Thyroid gland (tissue), 4 donors: ENCODE data around the gene POPDC3. TPM values are rescaled to one million over a fixed set of nuclear protein-coding genes. Genes with fewer than 3 reads are reported as not detected.

Source experiments
- DNase-seq, 2 donors: peaks; one replicate each; pipeline ENCODE4 v3.0.0-alpha.2; 2019
- H3K27ac ChIP-seq, 3 donors: fragments of 200-600 bp; sonication (generic); 1 replicate in 2 of 3; 2 replicates in 1 of 3; pipeline ENCODE4 v1.5.1; 2016 to 2019; ENCODE audit warnings: mild to moderate bottlenecking in 1 of 3, moderate library complexity in 1 of 3
- H3K27me3 ChIP-seq: fragments of 200-600 bp; sonication (generic); one replicate; pipeline ENCODE4 v1.5.1; 2019
- H3K36me3 ChIP-seq, 2 donors: fragments of 200-600 bp; sonication (generic); one replicate each; pipeline ENCODE4 v1.5.1; 2016 to 2019
- H3K4me1 ChIP-seq, 2 donors: fragments of 200-600 bp; sonication (generic); one replicate each; pipeline ENCODE4 v1.5.1; 2017 to 2019
- H3K4me3 ChIP-seq, 3 donors: fragments of 200-600 bp; sonication (generic); replicated peaks in 1 of 3; 1 replicate in 2 of 3; 2 replicates in 1 of 3; pipeline ENCODE4 v1.5.1; 2016; ENCODE audit warnings: mild to moderate bottlenecking in 1 of 3
- H3K9me3 ChIP-seq: fragments of 200-600 bp; sonication (generic); one replicate; pipeline ENCODE4 v1.5.1; 2017
- CTCF ChIP-seq, 6 experiments: fragments of 200-600 bp in 3 of 6; fragments of 450-650 bp in 3 of 6; sonication (generic) in 3 of 6; IDR thresholded peaks; one replicate each; pipeline ENCODE4 v1.5.1; 2016 to 2019; ENCODE audit warnings: antibody characterized with exemption in 6 of 6, mild to moderate bottlenecking in 2 of 6, inconsistent platforms in 1 of 6, moderate library complexity in 1 of 6
- POLR2A ChIP-seq, 2 donors: fragments of 450-650 bp; IDR thresholded peaks; one replicate each; pipeline ENCODE4 v1.6.1; 2017; ENCODE audit warnings: antibody characterized with exemption in 2 of 2, mild to moderate bottlenecking in 2 of 2, moderate library complexity in 1 of 2
- WGBS, 2 donors: methylation state at CpG; one replicate each; pipeline ENCODE4 v1.1.5; 2017; 5-methylcytosine and 5-hydroxymethylcytosine counted together
- intact Hi-C: fragments of 100-400 bp; cut with DNase I; formaldehyde crosslinking; loops from one replicate; pipeline ENCODE4 v1.15.1; 2023
- total RNA-seq, 4 donors: library from RNA; depleted of rRNA; stranded (reverse); fragments of >200 nt; gene quantifications; one replicate each; pipeline ENCODE4 v1.2.3, GENCODE V29; 2016

POPDC3 gene
- total RNA-seq, 4 donors from 2014 or later = 0.33 TPM; not detected in 3

DNA sequence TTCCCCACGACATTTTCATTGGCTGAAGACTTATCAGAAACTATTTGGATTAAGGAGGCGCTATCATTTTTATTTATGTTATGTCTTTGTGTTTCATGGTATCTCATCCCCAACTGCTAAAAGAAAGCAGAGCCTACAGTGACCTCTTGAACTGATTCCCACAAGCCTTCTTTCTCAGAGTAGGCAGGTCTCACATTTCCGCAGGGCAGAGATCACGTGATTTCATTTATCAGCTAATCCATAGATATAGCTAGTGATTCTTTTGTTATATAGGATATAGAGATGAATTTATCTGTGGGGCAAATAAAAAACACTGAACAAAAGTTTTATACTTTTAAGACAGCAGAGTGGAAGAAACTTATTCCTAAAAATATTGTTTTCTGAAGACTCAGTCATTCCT is 25.0 kb upstream of the POPDC3 start:
- intact Hi-C loops = no loop called here
- TF ChIP-seq CTCF (IDR thresholded peaks at IDR 0.05) (no peak), POLR2A (IDR thresholded peaks at IDR 0.05) (no peak)
- WGBS, 2 donors = 82 to 83% methylated on average over 4 of the region's 4 CpGs
- Histone ChIP-seq H3K4me1 (no peaks in the 10 kb centered on the region), H3K27ac (no peak overlapping the region), H3K27me3 (no peaks in the 10 kb centered on the region), H3K4me3 (no peak overlapping the region), H3K36me3 (no peaks in the 10 kb centered on the region), H3K9me3 (no peaks in the 10 kb centered on the region)
- DNase-seq = no peak

- Histone ChIP-seq H3K27me3 (no peaks in the 10 kb centered on the region), H3K9me3 (no peaks in the 10 kb centered on the region), H3K27ac (no peak overlapping the region), H3K36me3 (no peaks in the 10 kb centered on the region), H3K4me1 (no peaks in the 10 kb centered on the region), H3K4me3 (no peak overlapping the region)
- TF ChIP-seq POLR2A (IDR thresholded peaks at IDR 0.05) (no peak), CTCF (IDR thresholded peaks at IDR 0.05) (no peak)
- WGBS, 2 donors = 80 to 90% methylated on average over 1 of the region's 1 CpG
- DNase-seq = no peak
- intact Hi-C loops = no loop called here
These were observed 24.5 kb upstream of the POPDC3 start for GRCh38 chr6:105204331-105204730.

DNA sequence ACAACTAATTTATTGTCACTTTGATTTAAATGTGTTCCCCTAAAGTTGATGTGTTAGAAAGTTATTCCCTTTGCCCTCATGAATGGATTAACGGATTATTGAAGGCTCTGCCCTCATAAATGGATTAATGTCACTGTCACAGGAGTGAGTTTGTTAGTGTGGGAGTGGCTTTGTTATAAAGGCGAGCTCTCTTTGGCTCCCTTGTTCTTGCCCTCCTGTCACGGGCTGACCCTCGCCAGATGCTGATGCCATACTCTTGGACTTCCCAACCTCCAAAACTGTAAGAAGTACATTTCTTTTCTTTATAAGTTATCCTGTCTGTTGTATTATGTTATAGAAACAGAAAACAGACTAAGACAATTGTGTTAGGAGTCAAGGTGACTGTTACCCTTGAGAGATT is 22.7 kb upstream of the POPDC3 start:
- intact Hi-C loops = no loop called here
- Histone ChIP-seq H3K4me1 (no peaks in the 10 kb centered on the region), H3K36me3 (no peaks in the 10 kb centered on the region), H3K9me3 (no peaks in the 10 kb centered on the region), H3K27me3 (no peaks in the 10 kb centered on the region), H3K4me3 (no peak overlapping the region), H3K27ac (no peak overlapping the region)
- no peak for TF ChIP-seq CTCF (IDR thresholded peaks at IDR 0.05)
- WGBS, 2 donors = 90 to 91% methylated on average over 4 of the region's 4 CpGs
- DNase-seq = no peak

DNA sequence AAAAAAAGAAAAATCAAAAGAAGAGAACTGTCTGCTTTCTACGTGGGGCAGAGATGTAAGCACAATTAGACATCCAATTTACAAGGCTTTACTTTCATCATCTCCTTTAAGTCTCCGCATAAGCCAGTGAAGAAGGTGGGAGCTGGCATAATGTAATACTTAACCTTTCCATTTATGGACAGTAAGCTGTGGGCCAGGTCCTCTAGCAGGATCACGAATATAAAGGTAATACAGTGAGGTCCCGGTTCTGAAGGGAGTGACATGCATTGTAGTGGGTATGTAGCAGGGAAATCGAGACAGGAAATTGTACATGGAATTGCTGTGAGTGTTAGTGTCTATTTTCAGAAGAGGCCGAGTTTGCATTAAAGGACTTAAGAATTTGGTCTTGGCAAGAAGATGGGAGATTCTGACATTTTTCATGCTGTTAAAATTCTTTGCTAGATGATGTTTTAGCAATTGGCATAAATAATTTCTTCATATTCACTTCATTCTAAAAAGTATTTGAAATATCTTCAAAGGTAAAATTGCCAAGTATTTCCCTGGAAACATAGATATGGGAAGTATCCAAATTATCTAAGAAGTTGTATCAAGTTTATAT is 20.4 kb upstream of the POPDC3 start:
- intact Hi-C loops = no loop called here
- H3K27me3 ChIP-seq = no peaks in the 10 kb centered on the region
- no peak for DNase-seq
- no peak overlapping the region for H3K4me3 ChIP-seq
- 81 to 85% methylated on average over 6 of the region's 6 CpGs for WGBS, 2 donors
- H3K9me3 ChIP-seq = no peaks in the 10 kb centered on the region
- TF ChIP-seq CTCF (IDR thresholded peaks at IDR 0.05) (no peak), POLR2A (IDR thresholded peaks at IDR 0.05) (no peak)
- H3K27ac ChIP-seq = no peak overlapping the region
- no peaks in the 10 kb centered on the region for H3K36me3 ChIP-seq
- H3K4me1 ChIP-seq = no peaks in the 10 kb centered on the region

- H3K27ac ChIP-seq = no peak overlapping the region
- H3K9me3 ChIP-seq = no peaks in the 10 kb centered on the region
- H3K36me3 ChIP-seq = no peaks in the 10 kb centered on the region
- 36 to 48% methylated on average over 6 of the region's 6 CpGs for WGBS, 2 donors
- peak in 1 of 2 donors; percentile 1 for DNase-seq
- intact Hi-C loops = no loop called here
- no peak overlapping the region for H3K4me3 ChIP-seq
- no peak for TF ChIP-seq POLR2A (IDR thresholded peaks at IDR 0.05)
- no peaks in the 10 kb centered on the region for H3K4me1 ChIP-seq
- H3K27me3 ChIP-seq = no peaks in the 10 kb centered on the region
These were observed 19.9 kb upstream of the POPDC3 start for GRCh38 chr6:105199711-105200110.

GRCh38 chr6:105196076-105196475 is 16.3 kb upstream of the POPDC3 start:
- DNase-seq = no peak
- H3K4me1 ChIP-seq = no peaks in the 10 kb centered on the region
- TF ChIP-seq POLR2A (IDR thresholded peaks at IDR 0.05) (no peak), CTCF (IDR thresholded peaks at IDR 0.05) (no peak)
- no peaks in the 10 kb centered on the region for H3K36me3 ChIP-seq
- no peaks in the 10 kb centered on the region for H3K27me3 ChIP-seq
- H3K27ac ChIP-seq = no peak overlapping the region
- H3K4me3 ChIP-seq = no peak overlapping the region
- H3K9me3 ChIP-seq = no peaks in the 10 kb centered on the region
- WGBS, 2 donors = 92 to 94% methylated on average over 2 of the region's 2 CpGs
- intact Hi-C loops = no loop called here
